Natural killer cell (primary cell): ENCODE data around the gene LIFR. TPM values are rescaled to one million over a fixed set of nuclear protein-coding genes. Genes with fewer than 3 reads are reported as not detected.

Experiments used
- ATAC-seq, 3 donors: fragments of 150-1000 bp in 2 of 3; fragments of 200-7000 bp in 1 of 3; cut with Tn5 transposase; 1 replicate in 1 of 3; 2 replicates in 2 of 3; pipeline ENCODE4 v1.10.0; 2021; ENCODE audit warnings: mild to moderate bottlenecking in 2 of 3, moderate library complexity in 2 of 3
- DNase-seq, 2 donors: peaks; one replicate each; pipeline versions ENCODE4 v3.0.0 to v3.0.0-alpha.2; 2013 to 2021; ENCODE audit warnings: mixed read lengths in 1 of 2
- H3K27ac ChIP-seq: one replicate; pipeline ENCODE4 v1.5.1; 2013; ENCODE audit warnings: mild to moderate bottlenecking, low read length
- H3K27me3 ChIP-seq: one replicate; pipeline ENCODE4 v1.6.1; 2013; ENCODE audit warnings: low read length; ENCODE audit not compliant: control insufficient read depth, insufficient read depth
- H3K36me3 ChIP-seq: one replicate; pipeline ENCODE4 v1.6.1; 2013; ENCODE audit warnings: low read length; ENCODE audit not compliant: control insufficient read depth, insufficient read depth
- H3K4me1 ChIP-seq: one replicate; pipeline ENCODE4 v1.6.1; 2013; ENCODE audit warnings: low read length; ENCODE audit not compliant: control insufficient read depth, insufficient read depth
- H3K4me3 ChIP-seq: one replicate; pipeline ENCODE4 v1.5.1; 2013; ENCODE audit warnings: low read length
- H3K9me3 ChIP-seq: one replicate; pipeline ENCODE4 v1.6.1; 2013; ENCODE audit warnings: low read length; ENCODE audit not compliant: control insufficient read depth, insufficient read depth
- H3K27ac Mint-ChIP-seq, 2 donors: one replicate each; pipeline ENCODE4 v1.8.0; 2022; ENCODE audit warnings: mild to moderate bottlenecking in 2 of 2, mixed read lengths in 2 of 2, moderate library complexity in 1 of 2
- H3K27me3 Mint-ChIP-seq, 2 donors: one replicate each; pipeline ENCODE4 v1.8.0; 2022; ENCODE audit warnings: low read depth in 2 of 2, mixed read lengths in 2 of 2
- H3K36me3 Mint-ChIP-seq: one replicate; pipeline ENCODE4 v1.8.0; 2022; ENCODE audit warnings: mixed read lengths
- H3K4me1 Mint-ChIP-seq, 2 donors: one replicate each; pipeline ENCODE4 v1.8.0; 2022; ENCODE audit warnings: mixed read lengths in 2 of 2
- H3K4me3 Mint-ChIP-seq: one replicate; pipeline ENCODE4 v1.8.0; 2022; ENCODE audit warnings: mild to moderate bottlenecking, moderate library complexity, mixed read lengths
- H3K9me3 Mint-ChIP-seq, 2 donors: one replicate each; pipeline ENCODE4 v1.8.0; 2022; ENCODE audit warnings: mixed read lengths in 2 of 2
- WGBS: methylation state at CpG from one replicate; pipeline ENCODE4 v1.1.7; 2013; ENCODE audit warnings: missing lambda C conversion rate; ENCODE audit not compliant: insufficient coverage; 5-methylcytosine and 5-hydroxymethylcytosine counted together
- intact Hi-C: fragments of 100-400 bp; cut with micrococcal nuclease; formaldehyde crosslinking; loops from one replicate; pipeline ENCODE4 v1.14.2; 2022
- total RNA-seq, 4 donors: library from RNA; stranded (reverse); fragments of 120-200 nt in 1 of 4; gene quantifications; one replicate each; pipeline versions ENCODE4 v1.2.3 to v1.2.4, GENCODE V29; 2013 to 2022
- TF ChIP-seq, protein P1 (sequence below): fragments of 200-600 bp; IDR thresholded peaks from one replicate; pipeline ENCODE4 v1.8.0; 2022; ENCODE audit warnings: antibody characterized with exemption

The LIFR gene
- total RNA-seq, 3 donors from 2014 or later (not counting 1 experiment from before 2014, with no cell fraction given) = not detected

DNA sequence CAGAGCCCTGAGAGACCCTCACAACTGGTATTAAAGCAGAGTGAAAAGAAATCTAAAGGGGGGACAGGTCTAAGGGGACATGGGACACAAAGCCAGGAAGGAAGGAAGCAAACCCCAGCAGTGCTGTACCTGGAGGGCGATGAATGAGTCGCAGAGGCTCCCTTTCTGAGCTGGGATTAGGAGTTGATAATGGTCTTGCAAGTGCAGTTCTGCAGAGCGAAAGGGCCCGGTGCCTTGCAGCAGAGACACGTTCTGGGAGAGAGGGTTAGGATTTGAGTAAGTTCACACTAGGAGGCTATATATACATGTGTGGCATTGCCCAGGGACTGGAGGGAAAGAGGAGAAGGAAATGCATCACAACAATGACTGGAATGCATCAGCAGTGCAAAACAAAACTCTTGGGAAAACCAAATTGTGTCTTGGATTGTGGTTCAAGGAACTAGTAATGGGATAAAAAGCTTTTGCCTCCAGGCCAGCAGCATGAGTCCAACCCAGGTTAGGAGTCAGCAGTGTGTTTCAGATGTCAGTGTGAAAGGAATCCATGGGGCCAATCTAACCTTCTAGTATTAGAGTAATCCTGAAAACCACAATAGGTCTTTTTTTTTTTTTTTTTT lies 38.8 kb upstream of the LIFR start:
- Histone ChIP-seq H3K27me3 (no peaks in the 10 kb centered on the region), H3K4me3 (no peak overlapping the region), H3K4me1 (no peaks in the 10 kb centered on the region), H3K36me3 (no peaks in the 10 kb centered on the region), H3K27ac (no peak overlapping the region), H3K9me3 (no peaks in the 10 kb centered on the region)
- Mint-ChIP-seq H3K27ac (no peak overlapping the region), H3K27me3 (peaks cover 4 to 12% of the 10 kb centered on the region in 2 donors), H3K4me3 (no peak overlapping the region), H3K36me3 (no peaks in the 10 kb centered on the region), H3K4me1 (no peaks in the 10 kb centered on the region), H3K9me3 (no peaks in the 10 kb centered on the region)
- DNase-seq = no peak
- whole genome bisulfite sequencing = 63% methylated on average over 5 of the region's 5 CpGs
- intact Hi-C loops = no loop called here
- TF ChIP-seq, protein P1, sequence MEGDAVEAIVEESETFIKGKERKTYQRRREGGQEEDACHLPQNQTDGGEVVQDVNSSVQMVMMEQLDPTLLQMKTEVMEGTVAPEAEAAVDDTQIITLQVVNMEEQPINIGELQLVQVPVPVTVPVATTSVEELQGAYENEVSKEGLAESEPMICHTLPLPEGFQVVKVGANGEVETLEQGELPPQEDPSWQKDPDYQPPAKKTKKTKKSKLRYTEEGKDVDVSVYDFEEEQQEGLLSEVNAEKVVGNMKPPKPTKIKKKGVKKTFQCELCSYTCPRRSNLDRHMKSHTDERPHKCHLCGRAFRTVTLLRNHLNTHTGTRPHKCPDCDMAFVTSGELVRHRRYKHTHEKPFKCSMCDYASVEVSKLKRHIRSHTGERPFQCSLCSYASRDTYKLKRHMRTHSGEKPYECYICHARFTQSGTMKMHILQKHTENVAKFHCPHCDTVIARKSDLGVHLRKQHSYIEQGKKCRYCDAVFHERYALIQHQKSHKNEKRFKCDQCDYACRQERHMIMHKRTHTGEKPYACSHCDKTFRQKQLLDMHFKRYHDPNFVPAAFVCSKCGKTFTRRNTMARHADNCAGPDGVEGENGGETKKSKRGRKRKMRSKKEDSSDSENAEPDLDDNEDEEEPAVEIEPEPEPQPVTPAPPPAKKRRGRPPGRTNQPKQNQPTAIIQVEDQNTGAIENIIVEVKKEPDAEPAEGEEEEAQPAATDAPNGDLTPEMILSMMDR = no peak
- ATAC-seq = no peak

DNA sequence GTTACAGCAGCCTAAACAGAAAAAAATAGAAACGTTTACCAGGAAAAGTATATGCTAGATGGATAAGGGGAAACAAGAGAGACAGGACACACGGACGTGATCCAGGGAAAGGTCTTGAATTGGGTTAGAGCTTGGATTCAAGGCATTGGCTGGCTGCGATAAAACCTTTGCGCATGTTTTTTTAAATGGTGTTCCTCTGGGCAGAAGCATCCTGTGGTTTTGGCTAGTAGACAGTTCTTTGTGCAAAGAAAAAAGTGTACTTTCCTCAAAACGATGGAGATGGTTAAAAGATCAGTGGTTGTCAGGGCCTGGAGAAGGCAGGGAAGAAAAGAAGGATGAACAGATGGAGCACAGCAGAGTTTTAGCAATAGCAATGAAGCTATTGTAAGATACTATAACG lies 37.5 kb upstream of the LIFR start:
- H3K27me3 ChIP-seq = no peaks in the 10 kb centered on the region
- H3K36me3 Mint-ChIP-seq = no peaks in the 10 kb centered on the region
- 71% methylated on average over 6 of the region's 7 CpGs for WGBS
- H3K4me1 ChIP-seq = no peaks in the 10 kb centered on the region
- intact Hi-C loops = no loop called here
- H3K4me3 ChIP-seq = no peak overlapping the region
- no peaks in the 10 kb centered on the region for H3K4me1 Mint-ChIP-seq
- no peaks in the 10 kb centered on the region for H3K9me3 ChIP-seq
- no peak overlapping the region for H3K27ac ChIP-seq
- no peak overlapping the region for H3K4me3 Mint-ChIP-seq
- TF ChIP-seq, protein P1 = no peak
- DNase-seq (no peak), ATAC-seq (no peak)
- H3K27me3 Mint-ChIP-seq = peaks cover 10 to 15% of the 10 kb centered on the region in 2 donors
- no peaks in the 10 kb centered on the region for H3K36me3 ChIP-seq
- no peak overlapping the region for H3K27ac Mint-ChIP-seq
- H3K9me3 Mint-ChIP-seq = no peaks in the 10 kb centered on the region

DNA sequence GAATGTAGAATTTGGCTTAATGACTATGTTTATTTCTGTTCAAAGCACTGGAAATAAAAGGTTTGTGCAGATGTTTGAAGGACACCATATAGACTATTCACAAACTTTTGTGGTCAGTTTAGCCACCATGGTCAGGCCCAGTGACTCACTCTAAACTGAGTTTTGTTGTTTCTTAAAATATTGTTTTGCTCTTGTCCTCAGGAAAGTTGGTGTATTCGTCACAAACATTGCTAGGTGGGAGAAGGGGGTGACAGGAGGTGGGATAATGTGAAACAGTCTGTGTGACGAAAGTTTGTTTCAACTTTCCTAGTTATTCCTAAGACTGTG lies 35.0 kb upstream of the LIFR start:
- H3K27me3 ChIP-seq = no peaks in the 10 kb centered on the region
- no peaks in the 10 kb centered on the region for H3K9me3 Mint-ChIP-seq

More for the DNA sequence above, 35.0 kb upstream of the LIFR start:
- no peak overlapping the region for H3K4me3 ChIP-seq
- no peaks in the 10 kb centered on the region for H3K36me3 Mint-ChIP-seq
- H3K27me3 Mint-ChIP-seq = peaks cover 9 to 13% of the 10 kb centered on the region in 2 donors
- TF ChIP-seq, protein P1 = no peak
- H3K9me3 ChIP-seq = no peaks in the 10 kb centered on the region
- DNase-seq (no peak), ATAC-seq (no peak)
- H3K4me3 Mint-ChIP-seq = no peak overlapping the region
- H3K27ac ChIP-seq = no peak overlapping the region
- H3K4me1 ChIP-seq = no peaks in the 10 kb centered on the region
- intact Hi-C loops = no loop called here
- H3K27ac Mint-ChIP-seq = no peak overlapping the region
- 77% methylated on average over 2 of the region's 2 CpGs for WGBS
- H3K4me1 Mint-ChIP-seq = no peaks in the 10 kb centered on the region
- no peaks in the 10 kb centered on the region for H3K36me3 ChIP-seq
